HepG2 (cell line): ENCODE data around the gene PNPLA2. TPM values are rescaled to one million over a fixed set of nuclear protein-coding genes. Genes with fewer than 3 reads are reported as not detected.

Source experiments
- ATAC-seq: fragments of 200-7000 bp; cut with Tn5 transposase; 3 replicates; pipeline ENCODE4 v1.9.1; 2020; ENCODE audit warnings: mild to moderate bottlenecking, moderate library complexity
- BruUV-seq: library from RNA; stranded (reverse); fragments of 400-500 nt; replicated peaks from 2 replicates; lab custom pipeline; 2021; lab: Mats Ljungman, UMichigan
- CTCF ChIA-PET: fragments of 300-600 bp; formaldehyde crosslinking; extraction: SDS; loops from one replicate; lab custom pipeline; 2021; ENCODE audit warnings: low total read pairs, inconsistent platforms, low intra/inter-chr PET ratio; lab: Yijun Ruan, JAX
- POLR2A ChIA-PET: fragments of 350-600 bp; sonication (Branson Sonifier 250); formaldehyde crosslinking; loops from one replicate; lab custom pipeline; 2020; ENCODE audit warnings: antibody characterized with exemption, inconsistent platforms; lab: Yijun Ruan, JAX
- DNase-seq: peaks from one replicate; pipeline ENCODE4 v3.0.0-alpha.2; 2015; ENCODE audit warnings: low spot score
- FAIRE-seq: peaks from 3 replicates; lab custom pipeline; 2011; peaks lifted over from hg19 to GRCh38; lab: Jason Lieb, UNC
- H2AFZ ChIP-seq: one replicate; pipeline ENCODE4 v1.6.1; 2011; ENCODE audit warnings: low read length, inconsistent platforms
- H3K27ac ChIP-seq: fragments of 300-600 bp; 3 replicates; pipeline ENCODE4 v1.8.0; 2011; ENCODE audit warnings: mixed run types, mild to moderate bottlenecking, mixed read lengths, low read length, inconsistent platforms; ENCODE audit not compliant: insufficient read depth; ENCODE audit errors: extremely low read length
- H3K27me3 ChIP-seq, 2 experiments: fragments of 200-600 bp in 1 of 2; 2 replicates in 1 of 2; 3 replicates in 1 of 2; pipeline versions ENCODE4 v1.6.0 to v1.8.0; 2011; ENCODE audit warnings: low read length in 2 of 2, mild to moderate bottlenecking in 2 of 2, moderate library complexity in 2 of 2, inconsistent platforms in 1 of 2; ENCODE audit not compliant: insufficient read depth in 2 of 2, control insufficient read depth in 1 of 2
- H3K36me3 ChIP-seq, 2 experiments: fragments of 200-600 bp in 1 of 2; replicated peaks in 1 of 2; 2 replicates in 1 of 2; 3 replicates in 1 of 2; pipeline versions ENCODE4 v1.5.1 to v1.8.0; 2011; ENCODE audit warnings: low read length in 2 of 2, inconsistent platforms in 1 of 2; ENCODE audit not compliant: insufficient read depth in 2 of 2, control insufficient read depth in 1 of 2
- H3K4me1 ChIP-seq: 2 replicates; pipeline ENCODE4 v1.5.1; 2012; ENCODE audit warnings: low read length, inconsistent platforms; ENCODE audit not compliant: insufficient read depth
- H3K4me2 ChIP-seq: 2 replicates; pipeline ENCODE4 v1.6.0; 2011; ENCODE audit warnings: low read depth, low read length, inconsistent platforms
- H3K4me3 ChIP-seq, 3 experiments: fragments of 200-600 bp in 1 of 3; sonication (generic), shearing (Covaris generic) in 1 of 3; replicated peaks in 1 of 3; 2 replicates each; pipeline ENCODE4 v1.5.1; 2011 to 2016; ENCODE audit warnings: low read length in 3 of 3, inconsistent platforms in 2 of 3, low read depth in 2 of 3, mild to moderate bottlenecking in 2 of 3, control low read depth in 1 of 3, mixed read lengths in 1 of 3; ENCODE audit not compliant: insufficient read depth in 1 of 3
- H3K79me2 ChIP-seq: one replicate; pipeline ENCODE4 v1.6.1; 2011; ENCODE audit warnings: low read length, inconsistent platforms; ENCODE audit not compliant: insufficient read depth
- H3K9ac ChIP-seq: 2 replicates; pipeline ENCODE4 v1.6.0; 2011; ENCODE audit warnings: mild to moderate bottlenecking, low read depth, low read length, inconsistent platforms; ENCODE audit not compliant: insufficient read depth
- H3K9me3 ChIP-seq: 2 replicates; pipeline ENCODE4 v1.5.1; 2012; ENCODE audit warnings: mild to moderate bottlenecking, low read length
- H4K20me1 ChIP-seq: 2 replicates; pipeline ENCODE4 v1.6.0; 2011; ENCODE audit warnings: inconsistent platforms, mild to moderate bottlenecking, low read length, moderate library complexity; ENCODE audit not compliant: insufficient read depth
- FUBP1 ChIP-seq: sonication (generic); formaldehyde crosslinking; IDR thresholded peaks from 2 replicates; pipeline ENCODE4 v1.5.1; 2020; ENCODE audit warnings: missing genetic modification reagents, mild to moderate bottlenecking, borderline replicate concordance
- GATAD2A ChIP-seq: IDR thresholded peaks from 2 replicates; pipeline ENCODE4 v1.6.1; 2016
- PHB2 ChIP-seq: fragments of 450-650 bp; IDR thresholded peaks from 2 replicates; pipeline ENCODE4 v1.6.1; 2018; ENCODE audit not compliant: partially characterized antibody
- PHF8 ChIP-seq: sonication (generic); formaldehyde crosslinking; IDR thresholded peaks from 2 replicates; pipeline ENCODE4 v1.5.0; 2020; ENCODE audit warnings: missing genetic modification reagents
- PLSCR1 ChIP-seq: sonication (generic); formaldehyde crosslinking; IDR thresholded peaks from 2 replicates; pipeline ENCODE4 v1.5.0; 2020; ENCODE audit warnings: missing genetic modification reagents, mild to moderate bottlenecking, borderline replicate concordance
- POLR2A ChIP-seq, 2 experiments: IDR thresholded peaks; 2 replicates each; pipeline ENCODE4 v1.6.1; 2011; ENCODE audit warnings: low read depth in 2 of 2, low read length in 2 of 2, mild to moderate bottlenecking in 1 of 2, moderate library complexity in 1 of 2; ENCODE audit not compliant: insufficient read depth in 1 of 2
- RFX3 ChIP-seq: IDR thresholded peaks from 2 replicates; pipeline ENCODE4 v1.6.1; 2016; ENCODE audit warnings: missing biosample characterization, missing genetic modification reagents
- SIN3B ChIP-seq: fragments of 150-350 bp; IDR thresholded peaks from 2 replicates; pipeline ENCODE4 v1.6.1; 2014; ENCODE audit warnings: low read length
- TARDBP ChIP-seq: sonication (generic); formaldehyde crosslinking; IDR thresholded peaks from 2 replicates; pipeline ENCODE4 v1.8.0; 2022; ENCODE audit warnings: mild to moderate bottlenecking, missing genetic modification reagents
- ZNF264 ChIP-seq: sonication (generic); formaldehyde crosslinking; IDR thresholded peaks from 2 replicates; pipeline ENCODE4 v1.4.0; 2020; ENCODE audit warnings: missing genetic modification reagents
- WGBS: methylation state at CpG from one replicate; pipeline ENCODE4 v1.1.6; 2017; ENCODE audit warnings: low lambda C conversion rate; 5-methylcytosine and 5-hydroxymethylcytosine counted together
- in situ Hi-C: cut with HindIII; loops from 2 replicates; pipeline ENCODE4 v1.10.0; 2017; ENCODE audit warnings: low pct_unique_long_range_greater_than_20kb; ENCODE audit not compliant: extremely low pct_ligation_motif_present
- intact Hi-C: fragments of 100-400 bp; cut with micrococcal nuclease; formaldehyde crosslinking; loops from one replicate; pipeline ENCODE4 v1.10.0; 2022; ENCODE audit not compliant: unreplicated experiment
- polyA plus RNA-seq, 8 experiments: library from polyadenylated mRNA; depleted of rRNA in 3 of 8; stranded (reverse) in 7 of 8; unstranded in 1 of 8; fragments of >200 nt; fragmentation: Illumina TruSeq in 4 of 8; extraction: Trizol in 4 of 8; gene quantifications; 2 replicates each; pipeline versions ENCODE4 v1.2.1 to v1.2.3, GENCODE V29; 2011 to 2016; ENCODE audit warnings: low read depth in 4 of 8, missing spikeins in 1 of 8, mixed read lengths in 1 of 8; ENCODE audit not compliant: insufficient read depth in 1 of 8
- total RNA-seq, 5 experiments: library from RNA; depleted of rRNA; stranded (reverse); fragments of >200 nt; fragmentation: Illumina TruSeq; extraction: Trizol; gene quantifications; 2 replicates each; pipeline ENCODE4 v1.2.3, GENCODE V29; 2016; ENCODE audit warnings: low read depth in 1 of 5

Gene PNPLA2
- total and polyA plus RNA-seq, 2 of the 13 experiments (the other 11 are each of a cell fraction or from before 2014, with no cell fraction given): 10.5 to 43.2 TPM

- Histone ChIP-seq H3K27me3 (no peaks in the 10 kb centered on the region), H3K4me3 (no peak overlapping the region), H3K4me1 (peaks cover 46% of the 10 kb centered on the region), H4K20me1 (peaks cover 6% of the 10 kb centered on the region), H2AFZ (no peak overlapping the region), H3K36me3 (peaks cover 19 to 37% of the 10 kb centered on the region in 2 experiments; a peak in 4 of 5 replicates), H3K27ac (no peak overlapping the region), H3K79me2 (peaks cover 32% of the 10 kb centered on the region), H3K4me2 (no peak overlapping the region), H3K9ac (no peak overlapping the region), H3K9me3 (no peaks in the 10 kb centered on the region)
- no peak for TF ChIP-seq SIN3B
- TF ChIP-seq TARDBP: no peak
- no peak for TF ChIP-seq GATAD2A (CRISPR knock-in tag)
- no peak for TF ChIP-seq FUBP1 (CRISPR knock-in tag)
- no peak for TF ChIP-seq PLSCR1 (CRISPR knock-in tag)
- no peak for TF ChIP-seq PHF8 (CRISPR knock-in tag)
- no peak for TF ChIP-seq POLR2A (IDR thresholded peaks at IDR 0.05; ENCODE audit: insufficient read depth in 1 of 2, low read depth in 2 of 2, low read length in 2 of 2)
- TF ChIP-seq RFX3: no peak
- no peak for TF ChIP-seq PHB2
- TF ChIP-seq ZNF264: no peak
- ChIA-PET CTCF (no interaction called here), POLR2A (interaction anchor here (1.2 kb wide), 1 partner anchor 47 kb away, joined by 3 read pairs; no protein-coding TSS in a partner anchor)
- FAIRE-seq: no peak
- no TSS peak for BruUV-seq
- DNase-seq: no peak
- 100% methylated on average over 2 of the region's 5 CpGs for WGBS
- in situ Hi-C loops: no loop called here
- ATAC-seq: no peak
- intact Hi-C loops: no loop called here
Measured at GRCh38 chr11:773425-773824, 45.3 kb upstream of the PNPLA2 start.
